Measurements from ENCODE around the gene PANK2.
"Not testable (repeated sequence)": the region's sequence is repeated elsewhere in the genome, so short reads cannot be mapped to it uniquely, and the experiment has no call there.

PANK2 gene

DNA sequence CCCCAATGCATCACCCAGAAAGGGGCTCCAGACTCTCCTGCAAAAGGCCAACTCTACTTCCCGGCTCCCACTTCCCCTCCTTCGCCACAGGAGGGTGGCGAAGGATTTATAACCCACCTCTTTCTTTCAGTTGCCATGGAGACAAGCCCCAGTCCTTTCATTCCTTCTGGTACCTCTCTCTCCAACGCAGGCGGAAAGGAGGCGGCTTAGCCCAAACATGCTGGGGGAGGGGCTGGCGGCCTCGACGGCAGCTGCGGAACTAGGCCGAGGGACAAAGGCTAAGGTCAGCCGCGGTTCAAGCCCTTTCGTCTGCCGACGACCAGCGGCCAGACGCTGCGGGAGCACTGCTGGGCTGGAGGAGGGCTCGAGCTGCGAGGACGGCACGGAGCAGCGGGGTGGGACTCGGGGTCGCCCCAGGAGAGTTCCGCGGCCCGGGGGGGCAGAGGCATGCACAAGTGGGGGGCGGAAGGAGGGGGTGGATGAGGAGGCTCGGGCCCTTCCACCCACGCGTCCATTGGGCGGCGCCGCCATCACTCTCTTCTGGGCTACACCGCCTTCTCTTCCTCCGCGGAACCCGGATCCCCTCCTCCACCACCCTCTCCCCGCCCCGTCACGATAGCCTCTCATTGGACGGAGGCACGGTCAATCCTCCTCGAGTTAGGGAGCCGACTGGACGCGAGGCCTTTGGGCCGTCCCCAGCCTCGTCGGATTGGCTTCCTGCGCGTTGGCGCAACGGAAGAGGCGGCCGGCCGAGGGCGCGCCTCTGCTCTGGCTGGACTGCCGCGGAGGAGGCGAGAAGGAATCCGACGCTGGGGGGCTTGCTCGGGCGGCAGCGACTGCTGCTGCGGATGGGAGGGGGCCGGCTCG, at the start of gene PANK2:
TSS of gene PANK2 (plus strand) at position 766 of the 867 bp plus-strand sequence.
- peak; percentile 99 to 100 (median 100) for DNase-seq

- DNase-seq = not testable (repeated sequence)
Observed at GRCh38 chr20:3840201-3840600, 49.0 kb upstream of the PANK2 start.

GRCh38 chr20:3842348-3842930, 46.7 kb upstream of the PANK2 start:
- DNase-seq = no peak

DNA sequence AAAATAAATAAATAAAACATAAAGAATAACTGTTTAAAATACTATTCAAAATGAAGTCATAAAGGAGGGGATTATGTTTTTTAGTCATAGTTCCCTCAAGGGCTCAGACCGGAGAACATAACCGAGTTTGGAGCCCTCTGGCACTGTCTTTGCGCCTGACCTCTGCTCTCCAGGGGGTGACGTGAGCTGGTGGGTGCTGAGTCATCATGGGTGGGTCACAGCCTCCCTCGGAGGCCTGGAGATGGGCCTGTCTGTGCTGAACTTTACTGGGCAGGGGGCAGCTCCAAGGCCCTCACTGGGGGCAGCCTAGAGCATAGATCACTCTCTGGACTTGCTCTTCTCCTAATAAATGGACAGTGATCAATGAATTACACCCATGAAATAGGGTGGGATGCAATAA, 45.7 kb upstream of the PANK2 start:
- DNase-seq = no peak

- not testable (repeated sequence) for DNase-seq
Observed at GRCh38 chr20:3843990-3844619, 45.1 kb upstream of the PANK2 start.

DNA sequence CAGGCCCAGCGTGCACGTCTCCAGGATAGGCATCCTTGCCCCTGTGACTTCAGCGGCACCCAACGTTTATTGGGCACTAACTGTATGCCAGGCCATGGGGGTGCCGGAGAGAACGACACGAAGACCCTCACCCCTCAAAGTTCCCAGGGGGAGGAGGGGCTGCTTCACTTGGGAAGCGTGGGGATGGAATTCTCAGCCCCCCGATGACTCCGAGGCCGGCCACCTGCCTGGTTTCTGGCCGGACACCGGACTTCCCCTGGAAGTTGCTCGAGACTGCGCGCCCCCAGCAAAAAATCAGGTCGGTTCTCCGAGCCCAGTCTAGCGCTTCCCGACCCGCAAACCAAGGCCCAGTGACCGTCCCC, 42.8 kb upstream of the PANK2 start:
- DNase-seq = peak in 2 of 3 experiments; percentile 74 to 80

- DNase-seq = peak; percentile 92 to 94 (median 93)
Observed at GRCh38 chr20:3846740-3847428, 42.3 kb upstream of the PANK2 start, which contains the start of gene MAVS. Gene MAVS, plus strand, starts transcription at chr20:3846834. Its CDS starts 7,791 bp downstream, at chr20:3854625.

GRCh38 chr20:3847429-3847940, 41.7 kb upstream of the PANK2 start:
- no peak for DNase-seq

DNA sequence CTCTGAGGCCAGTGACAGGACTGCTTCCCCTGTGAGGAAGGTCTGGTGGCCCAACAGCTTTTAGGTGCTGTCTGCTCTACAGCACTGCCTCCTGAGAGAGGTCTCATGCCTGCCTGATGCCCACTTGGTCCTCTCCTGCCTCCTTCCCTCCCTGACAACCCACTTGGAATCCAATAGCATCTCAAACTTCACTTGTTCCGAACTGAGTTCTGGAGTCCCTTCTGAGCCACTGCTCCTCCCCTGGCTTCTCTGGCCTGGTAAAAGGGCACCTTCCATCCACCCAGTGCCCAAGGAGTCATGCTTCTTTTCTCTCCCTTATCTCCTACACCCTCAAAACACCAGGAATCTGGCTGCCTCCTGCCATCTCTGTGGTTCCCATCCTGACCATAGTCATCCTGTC, 40.6 kb upstream of the PANK2 start:
- no peak for DNase-seq

- no peak for DNase-seq
Observed at GRCh38 chr20:3854462-3854871, 34.7 kb upstream of the PANK2 start.

- DNase-seq = peak in 2 of 3 experiments; percentile 80 to 94
Observed at GRCh38 chr20:3857405-3857804, 31.8 kb upstream of the PANK2 start.

GRCh38 chr20:3858689-3859088, 30.5 kb upstream of the PANK2 start:
- no peak for DNase-seq

DNA sequence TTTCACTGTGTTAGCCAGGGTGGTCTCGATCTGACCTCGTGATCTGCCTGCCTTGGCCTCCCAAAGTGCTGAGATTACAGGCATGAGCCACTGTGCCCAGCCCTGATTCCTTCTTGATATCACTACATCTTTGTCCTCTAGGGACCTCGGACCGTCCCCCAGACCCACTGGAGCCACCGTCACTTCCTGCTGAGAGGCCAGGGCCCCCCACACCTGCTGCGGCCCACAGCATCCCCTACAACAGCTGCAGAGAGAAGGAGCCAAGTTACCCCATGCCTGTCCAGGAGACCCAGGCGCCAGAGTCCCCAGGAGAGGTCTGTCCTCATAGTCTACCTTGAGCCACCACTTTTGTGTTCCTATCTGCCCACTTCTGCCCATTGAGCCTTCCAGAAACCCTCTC, 28.0 kb upstream of the PANK2 start:
- DNase-seq = no peak

DNA sequence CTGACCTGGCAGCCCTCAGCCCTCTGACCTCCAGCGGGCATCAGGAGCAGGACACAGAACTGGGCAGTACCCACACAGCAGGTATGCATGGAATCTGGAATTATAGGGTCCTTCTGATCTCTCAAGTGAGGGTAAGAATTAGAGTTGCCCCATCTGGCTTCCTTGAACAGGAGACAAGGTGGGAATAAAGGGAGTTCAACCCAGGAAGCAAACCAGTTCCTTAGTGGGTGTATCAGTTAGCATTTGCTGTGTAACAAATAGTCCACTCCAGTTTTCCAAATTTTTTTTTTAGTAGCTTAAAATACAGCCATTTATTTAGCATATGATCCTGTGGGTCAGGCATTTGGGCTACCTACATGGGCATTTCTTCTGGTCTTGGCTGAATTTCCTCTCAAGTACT, 26.9 kb upstream of the PANK2 start:
- DNase-seq = no peak

DNA sequence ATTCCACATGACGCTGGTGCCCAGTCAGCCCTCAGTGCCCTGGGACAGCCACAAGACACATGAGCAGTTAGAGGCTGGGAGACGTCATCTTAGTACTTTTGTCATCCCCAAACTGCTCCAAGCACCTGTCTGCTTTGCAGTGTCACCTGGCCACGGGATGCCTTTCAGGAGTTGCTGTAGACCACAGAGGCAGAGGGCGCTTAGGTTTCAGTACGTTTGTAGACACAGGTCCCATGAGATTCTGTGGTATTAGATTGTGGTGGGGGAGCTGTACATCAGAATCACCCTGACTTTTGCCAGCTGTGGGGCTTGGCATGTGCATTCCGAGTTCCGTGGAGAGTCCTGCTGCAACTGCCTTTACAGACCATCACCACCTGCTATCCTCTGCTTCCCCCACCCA, 25.9 kb upstream of the PANK2 start:
- no peak for DNase-seq

DNA sequence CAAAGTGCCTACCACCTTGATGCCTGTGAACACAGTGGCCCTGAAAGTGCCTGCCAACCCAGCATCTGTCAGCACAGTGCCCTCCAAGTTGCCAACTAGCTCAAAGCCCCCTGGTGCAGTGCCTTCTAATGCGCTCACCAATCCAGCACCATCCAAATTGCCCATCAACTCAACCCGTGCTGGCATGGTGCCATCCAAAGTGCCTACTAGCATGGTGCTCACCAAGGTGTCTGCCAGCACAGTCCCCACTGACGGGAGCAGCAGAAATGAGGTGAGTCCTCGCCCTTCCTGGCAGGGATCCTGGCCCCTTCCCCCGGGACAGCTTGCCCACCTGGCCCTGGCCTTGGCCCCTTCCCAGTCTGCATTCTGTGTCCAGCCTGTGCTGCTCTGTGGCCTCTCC, 24.7 kb upstream of the PANK2 start:
- no peak for DNase-seq

DNA sequence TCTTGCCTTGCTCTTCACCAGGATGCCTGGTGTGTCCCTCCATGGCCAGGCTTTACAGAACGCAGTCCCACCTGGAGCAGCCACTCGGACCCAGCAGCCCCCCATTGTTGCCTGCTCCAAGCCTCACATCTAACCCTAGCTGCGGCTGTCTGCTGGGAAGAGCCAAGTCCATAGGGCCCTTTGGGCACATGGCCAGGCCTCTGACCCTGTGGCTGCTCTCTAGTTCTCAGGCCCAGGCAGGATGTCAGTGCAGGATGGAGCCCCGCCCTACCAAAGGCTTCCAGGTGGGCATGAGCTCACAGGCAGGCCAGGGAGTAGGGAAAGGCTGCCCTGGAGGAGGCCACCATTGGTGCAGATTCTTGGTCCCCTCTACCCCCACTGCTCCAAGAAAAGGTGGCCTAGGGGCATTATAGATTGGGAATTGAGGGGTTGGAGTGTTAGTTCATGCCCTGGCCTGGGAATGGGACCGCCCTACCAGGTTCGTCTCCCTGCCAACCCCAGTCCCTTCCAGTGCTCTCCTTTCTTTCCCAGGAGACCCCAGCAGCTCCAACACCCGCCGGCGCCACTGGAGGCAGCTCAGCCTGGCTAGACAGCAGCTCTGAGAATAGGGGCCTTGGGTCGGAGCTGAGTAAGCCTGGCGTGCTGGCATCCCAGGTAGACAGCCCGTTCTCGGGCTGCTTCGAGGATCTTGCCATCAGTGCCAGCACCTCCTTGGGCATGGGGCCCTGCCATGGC, 23.9 kb upstream of the PANK2 start:
- no peak for DNase-seq

DNA sequence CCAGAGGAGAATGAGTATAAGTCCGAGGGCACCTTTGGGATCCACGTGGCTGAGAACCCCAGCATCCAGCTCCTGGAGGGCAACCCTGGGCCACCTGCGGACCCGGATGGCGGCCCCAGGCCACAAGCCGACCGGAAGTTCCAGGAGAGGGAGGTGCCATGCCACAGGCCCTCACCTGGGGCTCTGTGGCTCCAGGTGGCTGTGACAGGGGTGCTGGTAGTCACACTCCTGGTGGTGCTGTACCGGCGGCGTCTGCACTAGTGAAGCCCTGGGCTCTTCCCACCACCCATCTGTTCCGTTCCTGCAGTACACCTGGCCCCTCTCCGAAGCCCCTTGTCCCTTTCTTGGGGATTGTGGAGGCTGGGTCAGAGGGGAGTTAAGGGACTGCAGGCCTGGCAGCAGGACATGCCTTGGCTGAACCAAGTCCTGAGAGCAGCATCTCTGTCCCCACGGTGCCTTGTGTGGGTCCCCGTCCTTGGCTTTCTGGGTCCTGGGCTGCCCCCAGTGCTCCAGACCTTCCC, 23.2 kb upstream of the PANK2 start:
- peak in 1 of 3 experiments; percentile 6 for DNase-seq

- DNase-seq = no peak
Observed at GRCh38 chr20:3866464-3866863, 22.7 kb upstream of the PANK2 start.

GRCh38 chr20:3867802-3868201, 21.4 kb upstream of the PANK2 start:
- DNase-seq = no peak

- no peak for DNase-seq
Observed at GRCh38 chr20:3869839-3870634, 19.1 kb upstream of the PANK2 start.
